ENCODE data around the gene PFKFB1. TPM values are rescaled to one million over a fixed set of nuclear protein-coding genes. Genes with fewer than 3 reads are reported as not detected.

The PFKFB1 gene
- total RNA-seq, 1 experiment from 2014 or later, result not detected

GRCh38 chrX:54937416-54937815 is 56.6 kb downstream of the PFKFB1 start:
- Histone ChIP-seq H3K9me3 (ENCODE audit: low read depth, low read length, poor library complexity, severe bottlenecking) (no peaks in the 10 kb centered on the region), H3K27me3 (replicated peaks; ENCODE audit: insufficient read depth, low read depth, low read length, poor library complexity) (no peaks in the 10 kb centered on the region), H3K27ac (ENCODE audit: low read depth, low read length, poor library complexity, severe bottlenecking) (no peak overlapping the region), H3K4me1 (ENCODE audit: insufficient read depth, low read length, poor library complexity, severe bottlenecking) (no peaks in the 10 kb centered on the region), H3K4me3 (ENCODE audit: low read depth, low read length, poor library complexity, severe bottlenecking) (no peak overlapping the region), H3K36me3 (ENCODE audit: insufficient read depth, low read length, poor library complexity, severe bottlenecking) (no peaks in the 10 kb centered on the region)
- ChIA-PET CTCF (no interaction called here), POLR2A (ENCODE audit: low non-redundant PET) (no interaction called here)
- intact Hi-C loops (cut with micrococcal nuclease; ENCODE audit: unreplicated experiment), result no loop called here
- DNase-seq (ENCODE audit: low spot score), result no peak
- BruUV-seq (replicated peaks), result no TSS peak
- TF ChIP-seq CTCF (conservative IDR thresholded peaks at IDR 0.05; ENCODE audit: low read depth, low read length) (no peak), EZH2 (IDR thresholded peaks at IDR 0.05; ENCODE audit: borderline replicate concordance, low read depth, low read length, poor library complexity, severe bottlenecking) (no peak)

- POLR2A ChIA-PET (ENCODE audit: low non-redundant PET), result no interaction called here
Measured at GRCh38 chrX:54935306-54935705, 58.7 kb downstream of the PFKFB1 start.

GRCh38 chrX:54934890-54935289 is 59.1 kb downstream of the PFKFB1 start:
- Histone ChIP-seq H3K27me3 (replicated peaks; ENCODE audit: insufficient read depth, low read depth, low read length, poor library complexity) (no peaks in the 10 kb centered on the region), H3K27ac (ENCODE audit: low read depth, low read length, poor library complexity, severe bottlenecking) (no peak overlapping the region), H3K4me3 (ENCODE audit: low read depth, low read length, poor library complexity, severe bottlenecking) (no peak overlapping the region), H3K36me3 (ENCODE audit: insufficient read depth, low read length, poor library complexity, severe bottlenecking) (no peaks in the 10 kb centered on the region), H3K4me1 (ENCODE audit: insufficient read depth, low read length, poor library complexity, severe bottlenecking) (no peaks in the 10 kb centered on the region), H3K9me3 (ENCODE audit: low read depth, low read length, poor library complexity, severe bottlenecking) (no peaks in the 10 kb centered on the region)
- TF ChIP-seq CTCF (conservative IDR thresholded peaks at IDR 0.05; ENCODE audit: low read depth, low read length) (no peak), EZH2 (IDR thresholded peaks at IDR 0.05; ENCODE audit: borderline replicate concordance, low read depth, low read length, poor library complexity, severe bottlenecking) (no peak)
- POLR2A ChIA-PET (ENCODE audit: low non-redundant PET), result no interaction called here
- DNase-seq (ENCODE audit: low spot score), result no peak
- BruUV-seq (replicated peaks), result no TSS peak
- intact Hi-C loops (cut with micrococcal nuclease; ENCODE audit: unreplicated experiment), result no loop called here
- CTCF ChIA-PET, result no interaction called here

More at GRCh38 chrX:54935306-54935705, 58.7 kb downstream of the PFKFB1 start:
- no peak for TF ChIP-seq EZH2 (IDR thresholded peaks at IDR 0.05; ENCODE audit: borderline replicate concordance, low read depth, low read length, poor library complexity, severe bottlenecking)
- TF ChIP-seq CTCF (conservative IDR thresholded peaks at IDR 0.05; ENCODE audit: low read depth, low read length), result no peak
- Histone ChIP-seq H3K27me3 (replicated peaks; ENCODE audit: insufficient read depth, low read depth, low read length, poor library complexity) (no peaks in the 10 kb centered on the region), H3K4me1 (ENCODE audit: insufficient read depth, low read length, poor library complexity, severe bottlenecking) (no peaks in the 10 kb centered on the region), H3K4me3 (ENCODE audit: low read depth, low read length, poor library complexity, severe bottlenecking) (no peak overlapping the region), H3K36me3 (ENCODE audit: insufficient read depth, low read length, poor library complexity, severe bottlenecking) (no peaks in the 10 kb centered on the region), H3K27ac (ENCODE audit: low read depth, low read length, poor library complexity, severe bottlenecking) (no peak overlapping the region), H3K9me3 (ENCODE audit: low read depth, low read length, poor library complexity, severe bottlenecking) (no peaks in the 10 kb centered on the region)
- no TSS peak for BruUV-seq (replicated peaks)
- intact Hi-C loops (cut with micrococcal nuclease; ENCODE audit: unreplicated experiment), result no loop called here
- no peak for DNase-seq (ENCODE audit: low spot score)
- CTCF ChIA-PET, result no interaction called here
